HEK293T (cell line): ENCODE measurements around the gene CLDN9.

Experiments
- CTCF ChIA-PET: fragments of 350-600 bp; formaldehyde crosslinking; extraction: SDS; loops from one replicate; lab custom pipeline; 2021; ENCODE audit warnings: antibody characterized with exemption, inconsistent platforms; lab: Yijun Ruan, JAX
- POLR2A ChIA-PET: fragments of 350-600 bp; formaldehyde crosslinking; extraction: SDS; loops from one replicate; lab custom pipeline; 2020; ENCODE audit warnings: antibody characterized with exemption, inconsistent platforms; lab: Yijun Ruan, JAX
- DNase-seq: peaks from one replicate; pipeline ENCODE4 v3.0.0; 2012; ENCODE audit warnings: mixed read lengths; ENCODE audit errors: extremely low spot score
- ARNT ChIP-seq: fragments of 450-650 bp; IDR thresholded peaks from 2 replicates; pipeline ENCODE4 v1.6.1; 2017; ENCODE audit warnings: mild to moderate bottlenecking
- BHLHE40 ChIP-seq: fragments of 450-650 bp; IDR thresholded peaks from 2 replicates; pipeline ENCODE4 v1.6.1; 2016; ENCODE audit warnings: mild to moderate bottlenecking, moderate library complexity, borderline replicate concordance
- CTBP1 ChIP-seq: fragments of 450-650 bp; IDR thresholded peaks from 2 replicates; pipeline ENCODE4 v1.6.1; 2016; ENCODE audit warnings: borderline replicate concordance
- ELF4 ChIP-seq: fragments of 450-650 bp; IDR thresholded peaks from 2 replicates; pipeline ENCODE4 v1.6.1; 2017; ENCODE audit warnings: antibody characterized with exemption
- FOXA1 ChIP-seq: fragments of 450-650 bp; IDR thresholded peaks from 2 replicates; pipeline ENCODE4 v1.6.1; 2016; ENCODE audit warnings: mild to moderate bottlenecking
- FOXK2 ChIP-seq: fragments of 450-650 bp; IDR thresholded peaks from 2 replicates; pipeline ENCODE4 v1.6.1; 2016; ENCODE audit warnings: mild to moderate bottlenecking
- FOXM1 ChIP-seq: fragments of 450-650 bp; IDR thresholded peaks from 2 replicates; pipeline ENCODE4 v1.6.1; 2017; ENCODE audit warnings: mild to moderate bottlenecking, borderline replicate concordance
- HDGF ChIP-seq: fragments of 450-650 bp; IDR thresholded peaks from 2 replicates; pipeline ENCODE4 v1.6.1; 2017; ENCODE audit warnings: antibody characterized with exemption, borderline replicate concordance
- L3MBTL2 ChIP-seq: fragments of 450-650 bp; conservative IDR thresholded peaks from 2 replicates; pipeline ENCODE4 v1.6.1; 2016; ENCODE audit warnings: mild to moderate bottlenecking
- LEF1 ChIP-seq: fragments of 450-650 bp; IDR thresholded peaks from 2 replicates; pipeline ENCODE4 v1.6.1; 2017; ENCODE audit warnings: mild to moderate bottlenecking, borderline replicate concordance
- SP1 ChIP-seq: fragments of 450-650 bp; IDR thresholded peaks from 2 replicates; pipeline ENCODE4 v1.6.1; 2017
- SUZ12 ChIP-seq: fragments of 450-650 bp; IDR thresholded peaks from 2 replicates; pipeline ENCODE4 v1.6.1; 2016; ENCODE audit warnings: mild to moderate bottlenecking
- TARDBP ChIP-seq: fragments of 450-650 bp; IDR thresholded peaks from 2 replicates; pipeline ENCODE4 v1.6.1; 2016
- ZNF384 ChIP-seq: fragments of 450-650 bp; IDR thresholded peaks from 2 replicates; pipeline ENCODE4 v1.6.1; 2016
- TF ChIP-seq, protein P1 (sequence below): fragments of 450-650 bp; IDR thresholded peaks from 2 replicates; pipeline ENCODE4 v1.6.1; 2016

Gene CLDN9

DNA sequence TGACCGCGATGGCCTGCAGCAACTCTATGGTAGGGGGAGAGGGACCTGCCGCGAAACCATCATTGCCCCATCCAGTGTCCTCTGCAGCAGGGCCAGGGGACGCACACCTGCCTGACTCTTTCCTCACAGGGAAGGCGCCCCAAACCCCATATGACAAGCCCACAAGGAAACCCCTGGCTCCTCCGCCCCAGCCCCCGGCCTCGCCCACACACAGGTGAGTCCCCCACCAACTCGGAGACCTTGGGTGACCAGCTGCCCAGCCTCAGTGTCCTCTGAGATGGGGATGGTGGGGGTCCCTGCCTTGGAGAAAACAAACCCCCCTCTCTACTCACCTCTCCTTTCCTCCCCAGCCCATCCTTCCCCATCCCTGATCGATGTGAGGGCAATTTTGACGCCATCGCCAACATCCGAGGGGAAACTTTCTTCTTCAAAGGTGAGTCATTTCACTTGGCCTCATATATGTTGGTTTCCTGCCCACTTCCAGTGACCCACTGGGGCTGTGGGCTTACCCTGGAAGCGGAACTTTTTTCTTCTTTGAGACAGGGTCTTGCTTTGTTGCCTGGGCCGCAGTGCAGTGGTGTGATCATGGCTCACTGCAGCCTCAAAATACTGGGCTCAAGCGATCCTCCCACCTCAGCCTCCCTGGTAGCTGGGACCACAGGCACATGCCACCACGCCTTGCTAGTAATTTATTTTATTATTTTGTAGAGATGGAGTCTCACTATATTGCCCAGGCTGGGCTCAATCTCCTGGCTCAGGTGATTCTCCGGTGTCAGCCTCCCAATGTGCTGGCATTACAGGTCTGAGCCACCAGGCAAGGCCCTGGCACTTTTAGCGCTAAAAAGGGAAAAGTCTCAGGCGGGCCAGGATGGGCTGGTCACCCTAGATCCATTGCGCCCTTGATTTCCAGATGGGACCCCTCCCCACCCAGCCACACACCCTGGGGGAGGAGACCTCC is 44.7 kb downstream of the CLDN9 start:
- POLR2A ChIA-PET = interaction anchor here (1.0 to 2.6 kb wide), 5 partner anchors 8 to 77 kb away, joined by 3 to 8 read pairs (median 6); partner anchors contain the start of gene ZNF213
- TF ChIP-seq L3MBTL2 = no peak
- no peak for TF ChIP-seq FOXA1
- TF ChIP-seq TARDBP = no peak
- no peak for TF ChIP-seq ZNF384
- no peak for TF ChIP-seq SP1
- TF ChIP-seq ELF4 = no peak
- no peak for TF ChIP-seq FOXK2
- no peak for DNase-seq
- CTCF ChIA-PET = interaction anchor here (1.3 to 2.1 kb wide), 2 partner anchors 26 to 39 kb away, joined by 7 to 14 read pairs; partner anchors contain the start of gene CLDN6

DNA sequence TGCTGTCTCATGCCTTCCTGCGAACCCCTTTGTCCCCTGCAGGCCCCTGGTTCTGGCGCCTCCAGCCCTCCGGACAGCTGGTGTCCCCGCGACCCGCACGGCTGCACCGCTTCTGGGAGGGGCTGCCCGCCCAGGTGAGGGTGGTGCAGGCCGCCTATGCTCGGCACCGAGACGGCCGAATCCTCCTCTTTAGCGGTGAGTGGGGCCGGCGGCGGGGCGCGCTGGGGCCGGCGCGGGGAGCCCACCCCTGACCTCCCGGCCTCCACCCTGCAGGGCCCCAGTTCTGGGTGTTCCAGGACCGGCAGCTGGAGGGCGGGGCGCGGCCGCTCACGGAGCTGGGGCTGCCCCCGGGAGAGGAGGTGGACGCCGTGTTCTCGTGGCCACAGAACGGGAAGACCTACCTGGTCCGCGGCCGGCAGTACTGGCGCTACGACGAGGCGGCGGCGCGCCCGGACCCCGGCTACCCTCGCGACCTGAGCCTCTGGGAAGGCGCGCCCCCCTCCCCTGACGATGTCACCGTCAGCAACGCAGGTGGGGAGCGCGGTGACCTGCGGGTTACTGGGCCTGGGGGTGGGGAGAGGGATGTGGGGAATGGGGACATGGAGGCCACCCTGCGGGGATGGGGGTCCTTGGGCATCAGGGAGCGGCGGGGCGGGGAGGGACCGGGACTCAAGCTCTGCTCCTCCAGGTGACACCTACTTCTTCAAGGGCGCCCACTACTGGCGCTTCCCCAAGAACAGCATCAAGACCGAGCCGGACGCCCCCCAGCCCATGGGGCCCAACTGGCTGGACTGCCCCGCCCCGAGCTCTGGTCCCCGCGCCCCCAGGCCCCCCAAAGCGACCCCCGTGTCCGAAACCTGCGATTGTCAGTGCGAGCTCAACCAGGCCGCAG is 45.7 kb downstream of the CLDN9 start:
- POLR2A ChIA-PET = interaction anchor here (0.9 to 2.6 kb wide), 14 partner anchors 9 to 85 kb away, joined by 3 to 12 read pairs (median 6); partner anchors contain the start of genes TNFRSF12A, ZNF205 and ZNF213
- TF ChIP-seq FOXA1 = no peak
- no peak for TF ChIP-seq SUZ12
- no peak for TF ChIP-seq HDGF
- no peak for TF ChIP-seq ZNF384
- TF ChIP-seq SP1 = no peak
- TF ChIP-seq CTBP1 = no peak
- TF ChIP-seq ARNT = no peak
- no peak for TF ChIP-seq TARDBP
- no peak for TF ChIP-seq BHLHE40
- no peak for TF ChIP-seq FOXM1
- TF ChIP-seq, protein P1, sequence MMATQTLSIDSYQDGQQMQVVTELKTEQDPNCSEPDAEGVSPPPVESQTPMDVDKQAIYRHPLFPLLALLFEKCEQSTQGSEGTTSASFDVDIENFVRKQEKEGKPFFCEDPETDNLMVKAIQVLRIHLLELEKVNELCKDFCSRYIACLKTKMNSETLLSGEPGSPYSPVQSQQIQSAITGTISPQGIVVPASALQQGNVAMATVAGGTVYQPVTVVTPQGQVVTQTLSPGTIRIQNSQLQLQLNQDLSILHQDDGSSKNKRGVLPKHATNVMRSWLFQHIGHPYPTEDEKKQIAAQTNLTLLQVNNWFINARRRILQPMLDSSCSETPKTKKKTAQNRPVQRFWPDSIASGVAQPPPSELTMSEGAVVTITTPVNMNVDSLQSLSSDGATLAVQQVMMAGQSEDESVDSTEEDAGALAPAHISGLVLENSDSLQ = no peak
- no peak for TF ChIP-seq L3MBTL2
- no peak for TF ChIP-seq LEF1
- TF ChIP-seq ELF4 = no peak
- CTCF ChIA-PET = interaction anchor here (0.5 to 2.1 kb wide), 17 partner anchors 10 to 134 kb away, joined by 3 to 14 read pairs (median 5); partner anchors contain the start of genes CLDN6, ZNF205, ZNF213 and ZSCAN10
- DNase-seq = peak; percentile 58

DNA sequence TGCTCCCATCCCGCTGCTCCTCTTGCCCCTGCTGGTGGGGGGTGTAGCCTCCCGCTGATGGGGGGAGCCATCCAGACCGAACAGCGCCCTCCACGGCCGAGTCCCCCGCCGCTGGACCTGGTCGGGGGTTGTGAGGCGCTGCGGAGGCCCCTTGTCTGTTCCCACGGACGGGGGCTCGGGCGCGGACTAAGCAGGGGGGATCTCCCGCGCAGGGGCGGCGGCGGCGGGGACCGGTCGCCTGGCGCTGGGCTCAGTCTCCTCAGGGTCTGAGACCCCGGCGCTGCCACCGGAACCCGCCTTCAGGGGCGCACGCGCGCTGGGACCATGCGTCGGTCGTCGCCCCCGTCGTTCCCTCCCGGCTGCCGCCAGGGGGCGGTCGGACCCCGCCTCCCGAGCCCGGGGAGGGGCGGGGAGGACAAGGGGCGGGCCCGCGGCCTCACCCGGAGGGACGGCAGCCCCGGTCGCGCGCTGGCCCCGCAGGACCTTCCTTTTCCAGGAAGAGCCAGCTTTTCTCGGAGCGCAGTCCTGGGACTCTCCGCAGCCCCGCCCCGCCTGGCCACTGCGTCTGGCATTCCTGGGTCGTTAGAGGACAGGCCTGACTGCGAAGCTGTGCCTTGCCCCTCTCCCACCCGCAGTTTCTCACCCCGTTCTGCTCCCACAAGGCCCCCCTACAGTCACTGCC is 46.5 kb downstream of the CLDN9 start:
- peak; percentile 95 for DNase-seq
- ChIA-PET POLR2A (interaction anchor here (0.5 to 2.6 kb wide), 18 partner anchors 10 to 91 kb away, joined by 3 to 12 read pairs (median 4); partner anchors contain the start of genes HCFC1R1, THOC6, TNFRSF12A and ZNF205), CTCF (interaction anchor here (0.6 to 2.1 kb wide), 18 partner anchors 9 to 113 kb away, joined by 3 to 14 read pairs (median 4); partner anchors contain the start of genes ZNF205, ZNF213 and ZSCAN10)
- TF ChIP-seq FOXM1 (no peak), FOXA1 (no peak), LEF1 (no peak), ARNT (no peak), FOXK2 (no peak), HDGF (no peak), TARDBP (no peak), SP1 (no peak), L3MBTL2 (no peak), SUZ12 (no peak), ELF4 (no peak), BHLHE40 (no peak)
- TF ChIP-seq, protein P1 = no peak

DNA sequence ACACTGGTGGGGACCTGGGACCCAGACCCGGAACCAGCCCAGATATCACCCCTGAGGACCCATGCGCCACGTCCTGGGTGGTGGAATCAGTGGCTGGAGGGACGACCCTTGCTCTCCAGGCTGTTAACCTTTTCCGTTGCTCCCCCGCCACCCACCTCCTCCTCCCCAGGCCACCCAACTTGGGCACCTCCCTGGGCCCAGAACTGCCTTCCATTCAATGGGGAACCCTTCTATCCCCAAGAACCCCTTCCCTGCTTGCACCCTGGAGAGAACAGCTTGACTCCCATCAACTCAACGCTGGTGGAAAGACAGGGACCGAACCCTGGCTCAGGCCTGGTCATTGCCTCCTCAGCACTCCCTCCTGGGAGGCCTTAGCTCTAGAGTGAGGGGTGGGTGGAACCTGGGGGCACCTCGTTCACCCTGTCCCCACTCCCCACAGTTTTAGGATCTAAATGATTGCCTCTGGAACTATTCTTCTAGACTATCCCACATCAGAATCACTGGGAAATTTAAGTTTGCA is 47.1 kb downstream of the CLDN9 start:
- ChIA-PET CTCF (interaction anchor here (0.6 to 2.1 kb wide), 6 partner anchors 10 to 63 kb away, joined by 3 to 14 read pairs (median 4); partner anchors contain the start of gene ZSCAN10), POLR2A (interaction anchor here (0.9 to 2.6 kb wide), 10 partner anchors 14 to 88 kb away, joined by 3 to 12 read pairs (median 5); partner anchors contain the start of genes HCFC1R1, THOC6 and ZNF205)
- TF ChIP-seq ELF4 (no peak), TARDBP (no peak), LEF1 (no peak), L3MBTL2 (no peak)
- TF ChIP-seq, protein P1 = no peak
- no peak for DNase-seq
